Measurements from ENCODE around the gene NSUN2. TPM values are rescaled to one million over a fixed set of nuclear protein-coding genes. Genes with fewer than 3 reads are reported as not detected.

Gene NSUN2
- total RNA-seq, 1 donor from 2014 or later: 74.4 TPM

DNA sequence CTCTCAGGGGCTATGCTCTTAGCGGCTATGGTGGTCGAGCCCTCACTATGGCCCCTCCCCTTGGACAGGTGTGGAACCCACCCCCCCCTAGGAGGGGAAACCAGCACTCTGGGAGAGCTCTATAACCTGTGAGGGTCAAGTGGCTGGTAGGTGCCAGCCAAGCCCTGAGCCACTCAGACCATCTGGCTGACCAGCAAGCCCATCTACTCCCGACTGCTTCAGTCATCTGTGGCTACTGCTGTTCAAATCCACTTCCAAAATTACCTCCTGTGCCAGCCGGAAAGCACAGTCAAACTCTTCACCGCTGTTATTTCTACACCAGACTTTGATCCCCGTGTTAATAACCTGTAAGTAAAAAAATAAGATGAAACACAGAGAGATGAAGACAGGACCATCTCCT lies 28.5 kb downstream of the NSUN2 start:
- no peak overlapping the region for H3K27ac Mint-ChIP-seq
- no peaks in the 10 kb centered on the region for H3K4me1 Mint-ChIP-seq
- no peaks in the 10 kb centered on the region for H3K27me3 Mint-ChIP-seq (ENCODE audit: low read depth)
- H3K9me3 Mint-ChIP-seq: no peaks in the 10 kb centered on the region
- no peak for DNase-seq (ENCODE audit: low spot score in 2 of 2, unreplicated experiment in 2 of 2)
- peaks cover 44% of the 10 kb centered on the region for H3K36me3 Mint-ChIP-seq
- TF ChIP-seq, protein P1, sequence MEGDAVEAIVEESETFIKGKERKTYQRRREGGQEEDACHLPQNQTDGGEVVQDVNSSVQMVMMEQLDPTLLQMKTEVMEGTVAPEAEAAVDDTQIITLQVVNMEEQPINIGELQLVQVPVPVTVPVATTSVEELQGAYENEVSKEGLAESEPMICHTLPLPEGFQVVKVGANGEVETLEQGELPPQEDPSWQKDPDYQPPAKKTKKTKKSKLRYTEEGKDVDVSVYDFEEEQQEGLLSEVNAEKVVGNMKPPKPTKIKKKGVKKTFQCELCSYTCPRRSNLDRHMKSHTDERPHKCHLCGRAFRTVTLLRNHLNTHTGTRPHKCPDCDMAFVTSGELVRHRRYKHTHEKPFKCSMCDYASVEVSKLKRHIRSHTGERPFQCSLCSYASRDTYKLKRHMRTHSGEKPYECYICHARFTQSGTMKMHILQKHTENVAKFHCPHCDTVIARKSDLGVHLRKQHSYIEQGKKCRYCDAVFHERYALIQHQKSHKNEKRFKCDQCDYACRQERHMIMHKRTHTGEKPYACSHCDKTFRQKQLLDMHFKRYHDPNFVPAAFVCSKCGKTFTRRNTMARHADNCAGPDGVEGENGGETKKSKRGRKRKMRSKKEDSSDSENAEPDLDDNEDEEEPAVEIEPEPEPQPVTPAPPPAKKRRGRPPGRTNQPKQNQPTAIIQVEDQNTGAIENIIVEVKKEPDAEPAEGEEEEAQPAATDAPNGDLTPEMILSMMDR (IDR thresholded peaks at IDR 0.05; ENCODE audit: unreplicated experiment): no peak
- H3K4me3 Mint-ChIP-seq: no peak overlapping the region

DNA sequence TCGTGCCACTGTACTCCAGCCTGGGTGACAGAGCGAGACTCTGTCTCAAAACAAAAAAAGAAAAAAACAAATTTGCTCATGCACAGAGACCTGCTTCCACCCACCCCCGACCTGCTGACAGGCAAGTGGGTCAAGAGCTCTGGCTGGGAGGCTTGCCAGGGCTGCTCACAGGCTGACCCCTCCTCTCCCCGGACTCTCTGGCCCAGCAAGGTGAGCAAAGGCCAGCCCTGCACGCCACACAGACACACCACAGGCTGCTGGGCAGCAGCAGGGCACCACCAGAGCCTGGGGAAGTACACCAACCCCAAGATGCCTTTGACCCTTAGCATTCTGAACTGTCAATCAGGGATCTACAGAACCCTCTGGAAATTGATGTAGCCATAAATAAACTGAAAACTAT lies 29.2 kb downstream of the NSUN2 start:
- Mint-ChIP-seq H3K36me3 (peaks cover 46% of the 10 kb centered on the region), H3K4me1 (no peaks in the 10 kb centered on the region), H3K27me3 (ENCODE audit: low read depth) (no peaks in the 10 kb centered on the region), H3K27ac (no peak overlapping the region), H3K9me3 (no peaks in the 10 kb centered on the region), H3K4me3 (no peak overlapping the region)
- DNase-seq (ENCODE audit: low spot score in 2 of 2, unreplicated experiment in 2 of 2): no peak
- TF ChIP-seq, protein P1 (IDR thresholded peaks at IDR 0.05; ENCODE audit: unreplicated experiment): no peak

DNA sequence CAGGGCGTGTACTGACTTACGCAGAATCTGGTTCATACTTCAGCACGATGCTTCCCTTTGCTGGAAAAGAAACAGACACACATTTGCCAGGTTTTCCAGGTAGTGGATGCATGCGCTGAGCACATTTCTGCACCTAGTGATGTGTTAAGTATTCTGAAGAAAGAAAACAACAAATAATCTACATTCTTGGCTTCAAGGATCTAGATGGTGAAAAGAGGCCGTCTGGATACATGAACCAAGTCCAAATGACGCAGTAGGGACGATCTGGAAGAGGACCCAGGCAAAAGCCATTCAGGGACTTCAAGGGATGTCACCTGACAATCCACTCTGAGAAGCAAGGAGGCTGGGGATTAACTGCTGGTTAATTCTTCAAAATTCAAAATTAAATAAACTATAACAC lies 30.4 kb downstream of the NSUN2 start:
- Mint-ChIP-seq H3K4me3 (no peak overlapping the region), H3K4me1 (no peaks in the 10 kb centered on the region), H3K9me3 (no peaks in the 10 kb centered on the region), H3K27me3 (ENCODE audit: low read depth) (no peaks in the 10 kb centered on the region), H3K27ac (no peak overlapping the region), H3K36me3 (peaks cover 52% of the 10 kb centered on the region)
- no peak for DNase-seq (ENCODE audit: low spot score in 2 of 2, unreplicated experiment in 2 of 2)
- TF ChIP-seq, protein P1 (IDR thresholded peaks at IDR 0.05; ENCODE audit: unreplicated experiment): no peak

DNA sequence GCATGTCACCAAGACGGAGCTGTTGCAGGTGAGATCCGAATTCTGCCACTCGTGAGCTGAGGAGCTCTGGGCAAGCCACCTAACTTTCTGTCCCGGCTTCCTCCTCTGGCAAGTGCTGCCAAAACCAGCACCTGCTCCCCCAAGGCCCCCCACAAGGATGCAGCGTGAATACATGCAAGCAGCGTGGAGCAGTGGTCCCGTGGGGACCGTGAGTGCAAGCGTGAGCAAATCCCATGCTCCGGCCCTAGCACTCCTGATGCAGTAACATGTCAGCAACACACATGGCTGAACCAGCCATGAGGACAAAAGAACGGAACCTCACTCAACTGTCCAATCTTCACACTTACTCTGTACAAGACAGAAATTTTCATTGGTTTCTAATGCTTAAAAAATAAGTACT lies 31.0 kb downstream of the NSUN2 start:
- TF ChIP-seq, protein P1 (IDR thresholded peaks at IDR 0.05; ENCODE audit: unreplicated experiment): no peak
- no peak overlapping the region for H3K4me3 Mint-ChIP-seq
- H3K36me3 Mint-ChIP-seq: peaks cover 57% of the 10 kb centered on the region
- H3K9me3 Mint-ChIP-seq: no peaks in the 10 kb centered on the region
- no peak overlapping the region for H3K27ac Mint-ChIP-seq
- no peak for DNase-seq (ENCODE audit: low spot score in 2 of 2, unreplicated experiment in 2 of 2)
- no peaks in the 10 kb centered on the region for H3K27me3 Mint-ChIP-seq (ENCODE audit: low read depth)
- H3K4me1 Mint-ChIP-seq: no peaks in the 10 kb centered on the region

DNA sequence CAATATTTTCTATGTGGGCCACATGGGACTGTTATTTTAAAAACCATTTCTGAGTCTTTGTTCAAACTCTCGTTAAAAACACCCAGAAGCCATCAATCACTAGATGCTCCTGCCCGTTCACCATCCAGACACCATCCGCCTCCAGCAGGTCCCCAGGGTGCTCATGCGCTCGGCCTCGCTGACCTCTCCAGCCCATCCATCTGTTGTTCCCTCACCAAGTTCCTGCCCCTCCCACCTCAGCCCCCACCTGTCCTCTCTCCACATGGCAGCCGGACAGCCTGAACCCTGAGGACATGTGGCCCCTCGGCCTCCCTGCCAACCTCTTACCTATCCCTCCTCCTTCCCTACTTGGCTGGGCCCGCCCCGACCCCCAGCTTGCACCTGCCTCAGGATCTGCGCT lies 31.6 kb downstream of the NSUN2 start:
- Mint-ChIP-seq H3K27ac (no peak overlapping the region), H3K27me3 (ENCODE audit: low read depth) (no peaks in the 10 kb centered on the region), H3K4me3 (no peak overlapping the region), H3K4me1 (no peaks in the 10 kb centered on the region), H3K36me3 (peaks cover 61% of the 10 kb centered on the region), H3K9me3 (no peaks in the 10 kb centered on the region)
- TF ChIP-seq, protein P1 (IDR thresholded peaks at IDR 0.05; ENCODE audit: unreplicated experiment): no peak
- DNase-seq (ENCODE audit: low spot score in 2 of 2, unreplicated experiment in 2 of 2): no peak

DNA sequence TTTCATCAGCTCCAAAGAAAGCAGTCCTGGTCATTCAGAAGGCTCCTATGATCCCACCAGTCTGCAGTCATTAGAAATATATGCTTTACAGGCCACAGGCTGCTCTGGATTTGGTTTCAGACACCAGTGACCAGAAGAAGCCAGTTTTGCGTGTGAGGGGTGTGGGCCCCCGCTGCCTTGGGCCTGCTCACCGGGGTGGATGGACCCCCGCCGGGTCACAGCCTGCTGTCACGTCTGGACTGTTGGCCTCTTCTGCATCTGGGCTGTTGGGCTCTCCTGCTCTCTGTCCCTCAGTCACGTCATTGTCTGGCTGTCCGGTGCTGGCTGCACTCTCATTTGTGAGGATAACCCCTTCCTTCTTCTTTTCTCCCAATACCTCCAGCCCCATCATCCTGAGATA lies 33.1 kb downstream of the NSUN2 start:
- Mint-ChIP-seq H3K9me3 (no peaks in the 10 kb centered on the region), H3K27me3 (ENCODE audit: low read depth) (no peaks in the 10 kb centered on the region), H3K4me1 (no peaks in the 10 kb centered on the region), H3K36me3 (peaks cover 53% of the 10 kb centered on the region), H3K4me3 (no peak overlapping the region), H3K27ac (no peak overlapping the region)
- no peak for DNase-seq (ENCODE audit: low spot score in 2 of 2, unreplicated experiment in 2 of 2)
- TF ChIP-seq, protein P1 (IDR thresholded peaks at IDR 0.05; ENCODE audit: unreplicated experiment): no peak

All from mesothelial cell of epicardium (in vitro differentiated cells).